ENCODE measurements around the gene KCNH6.

Gene KCNH6

GRCh38 chr17:63494300-63494928 is 28.7 kb upstream of the KCNH6 start:
- Histone ChIP-seq H3K27ac (ENCODE audit: low read length) (no peak overlapping the region), H3K79me2 (ENCODE audit: low read length) (no peaks in the 10 kb centered on the region), H3K36me3 (replicated peaks; ENCODE audit: insufficient read depth, low read length) (no peaks in the 10 kb centered on the region), H3K4me2 (ENCODE audit: low read depth, low read length) (no peak overlapping the region), H3K27me3 (replicated peaks; ENCODE audit: insufficient read depth, low read length) (peaks cover 59% of the 10 kb centered on the region), H3K9ac (ENCODE audit: low read length) (no peak overlapping the region), H3F3A (ENCODE audit: insufficient read depth, low read length) (no peaks in the 10 kb centered on the region), H3K4me1 (ENCODE audit: low read length) (no peaks in the 10 kb centered on the region), H3K9me2 (replicated peaks; ENCODE audit: insufficient read depth, low read length) (no peaks in the 10 kb centered on the region), H3K9me3 (replicated peaks; ENCODE audit: insufficient read depth, low read length) (no peaks in the 10 kb centered on the region), H4K20me1 (ENCODE audit: insufficient read depth, low read length) (no peaks in the 10 kb centered on the region), H3K4me3 (ENCODE audit: low read length) (no peak overlapping the region), H2AFZ (ENCODE audit: low read length) (no peak overlapping the region)
- no peak for TF ChIP-seq EZH2 (optimal IDR thresholded peaks at IDR 0.05; ENCODE audit: low read depth, low read length)
- TF ChIP-seq EZH2phosphoT487 (IDR thresholded peaks at IDR 0.05; ENCODE audit: low read length), result no peak
- no peak for TF ChIP-seq CTCF (IDR thresholded peaks at IDR 0.05; ENCODE audit: low read length)
- no peak for DNase-seq

GRCh38 chr17:63495491-63495890 is 27.7 kb upstream of the KCNH6 start:
- Histone ChIP-seq H3K27ac (ENCODE audit: low read length) (no peak overlapping the region), H3K9me3 (replicated peaks; ENCODE audit: insufficient read depth, low read length) (no peaks in the 10 kb centered on the region), H3K4me2 (ENCODE audit: low read depth, low read length) (no peak overlapping the region), H3K79me2 (ENCODE audit: low read length) (no peaks in the 10 kb centered on the region), H3K27me3 (replicated peaks; ENCODE audit: insufficient read depth, low read length) (peaks cover 49% of the 10 kb centered on the region), H3K9me2 (replicated peaks; ENCODE audit: insufficient read depth, low read length) (no peaks in the 10 kb centered on the region), H3K4me3 (ENCODE audit: low read length) (no peak overlapping the region), H3F3A (ENCODE audit: insufficient read depth, low read length) (no peaks in the 10 kb centered on the region), H3K36me3 (replicated peaks; ENCODE audit: insufficient read depth, low read length) (no peaks in the 10 kb centered on the region), H2AFZ (ENCODE audit: low read length) (no peak overlapping the region), H4K20me1 (ENCODE audit: insufficient read depth, low read length) (no peaks in the 10 kb centered on the region), H3K9ac (ENCODE audit: low read length) (no peak overlapping the region), H3K4me1 (ENCODE audit: low read length) (no peaks in the 10 kb centered on the region)
- TF ChIP-seq EZH2phosphoT487 (IDR thresholded peaks at IDR 0.05; ENCODE audit: low read length), result no peak
- TF ChIP-seq CTCF (IDR thresholded peaks at IDR 0.05; ENCODE audit: low read length), result no peak
- no peak for TF ChIP-seq EZH2 (optimal IDR thresholded peaks at IDR 0.05; ENCODE audit: low read depth, low read length)
- DNase-seq, result no peak

GRCh38 chr17:63496177-63496576 is 27.0 kb upstream of the KCNH6 start:
- Histone ChIP-seq H3K36me3 (replicated peaks; ENCODE audit: insufficient read depth, low read length) (no peaks in the 10 kb centered on the region), H3K9ac (ENCODE audit: low read length) (no peak overlapping the region), H3K9me2 (replicated peaks; ENCODE audit: insufficient read depth, low read length) (no peaks in the 10 kb centered on the region), H3K4me1 (ENCODE audit: low read length) (no peaks in the 10 kb centered on the region), H3K9me3 (replicated peaks; ENCODE audit: insufficient read depth, low read length) (no peaks in the 10 kb centered on the region), H3K4me2 (ENCODE audit: low read depth, low read length) (no peak overlapping the region), H3K79me2 (ENCODE audit: low read length) (no peaks in the 10 kb centered on the region), H3F3A (ENCODE audit: insufficient read depth, low read length) (no peaks in the 10 kb centered on the region), H2AFZ (ENCODE audit: low read length) (no peak overlapping the region), H3K27me3 (replicated peaks; ENCODE audit: insufficient read depth, low read length) (peaks cover 47% of the 10 kb centered on the region), H4K20me1 (ENCODE audit: insufficient read depth, low read length) (no peaks in the 10 kb centered on the region), H3K4me3 (ENCODE audit: low read length) (no peak overlapping the region), H3K27ac (ENCODE audit: low read length) (no peak overlapping the region)
- TF ChIP-seq CTCF (IDR thresholded peaks at IDR 0.05; ENCODE audit: low read length) (no peak), EZH2phosphoT487 (IDR thresholded peaks at IDR 0.05; ENCODE audit: low read length) (no peak), EZH2 (optimal IDR thresholded peaks at IDR 0.05; ENCODE audit: low read depth, low read length) (no peak)
- DNase-seq, result no peak
